Endothelial cell of umbilical vein (primary cell): Measurements from ENCODE around the gene EIF4A3. TPM values are rescaled to one million over a fixed set of nuclear protein-coding genes. Genes with fewer than 3 reads are reported as not detected.

Experiments used
- BruUV-seq: library from RNA; stranded (reverse); fragments of 400-500 nt; replicated peaks from 2 replicates; lab custom pipeline; 2021; lab: Mats Ljungman, UMichigan
- CTCF ChIA-PET: fragments of 300-600, 350-600 bp; sonication (Branson Sonifier 250); formaldehyde crosslinking; loops from one replicate; lab custom pipeline; 2021; ENCODE audit warnings: antibody characterized with exemption, inconsistent platforms; lab: Charles Lee
- POLR2A ChIA-PET: fragments of 300-600, 350-600 bp; sonication (Branson Sonifier 250); formaldehyde crosslinking; loops from one replicate; lab custom pipeline; 2021; ENCODE audit warnings: antibody characterized with exemption, inconsistent platforms; lab: Charles Lee
- DNase-seq: peaks from one replicate; pipeline ENCODE4 v3.0.0-alpha.2; 2011; ENCODE audit warnings: low read depth, low spot score
- FAIRE-seq: peaks from 2 replicates; lab custom pipeline; 2011; peaks lifted over from hg19 to GRCh38; lab: Jason Lieb, UNC
- H2AFZ ChIP-seq: 2 replicates; pipeline ENCODE4 v1.6.0; 2012; ENCODE audit warnings: low read depth, low read length, control low read depth, inconsistent platforms
- H3K27ac ChIP-seq: 2 replicates; pipeline ENCODE4 v1.5.1; 2011; ENCODE audit warnings: low read depth, mild to moderate bottlenecking, control low read depth, low read length, moderate library complexity; ENCODE audit not compliant: insufficient read depth
- H3K27me3 ChIP-seq, 2 experiments: 2 replicates each; pipeline versions ENCODE4 v1.6.0 to v1.6.1; 2011; ENCODE audit warnings: low read length in 2 of 2, mixed read lengths in 1 of 2; ENCODE audit not compliant: control insufficient read depth in 2 of 2, insufficient read depth in 2 of 2
- H3K36me3 ChIP-seq, 2 experiments: 2 replicates in 1 of 2; 3 replicates in 1 of 2; pipeline ENCODE4 v1.5.1; 2011; ENCODE audit warnings: low read length in 2 of 2, mild to moderate bottlenecking in 1 of 2, moderate library complexity in 1 of 2; ENCODE audit not compliant: control insufficient read depth in 2 of 2, insufficient read depth in 2 of 2; ENCODE audit errors: extremely low read depth in 1 of 2
- H3K4me1 ChIP-seq: 3 replicates; pipeline ENCODE4 v1.5.1; 2011; ENCODE audit warnings: mild to moderate bottlenecking, low read length; ENCODE audit not compliant: control insufficient read depth, insufficient read depth; ENCODE audit errors: extremely low read depth
- H3K4me2 ChIP-seq: 2 replicates; pipeline ENCODE4 v1.6.1; 2011; ENCODE audit warnings: low read length, control low read depth, mixed read lengths; ENCODE audit not compliant: insufficient read depth
- H3K4me3 ChIP-seq, 3 experiments: fragments of 200-600 bp in 1 of 3; sonication (generic), shearing (Covaris generic) in 1 of 3; replicated peaks in 1 of 3; 2 replicates each; pipeline ENCODE4 v1.5.1; 2011 to 2016; ENCODE audit warnings: control low read depth in 3 of 3, low read length in 3 of 3, mild to moderate bottlenecking in 2 of 3, inconsistent platforms in 1 of 3, low read depth in 1 of 3, moderate library complexity in 1 of 3; ENCODE audit not compliant: insufficient read depth in 1 of 3
- H3K79me2 ChIP-seq: 2 replicates; pipeline ENCODE4 v1.6.0; 2012; ENCODE audit warnings: low read length, inconsistent platforms; ENCODE audit not compliant: control insufficient read depth, insufficient read depth
- H3K9ac ChIP-seq: replicated peaks from 2 replicates; pipeline ENCODE3; 2011; ENCODE audit warnings: low read length, control low read depth; ENCODE audit not compliant: insufficient read depth; ENCODE audit errors: extremely low read depth
- H3K9me1 ChIP-seq: replicated peaks from 3 replicates; pipeline ENCODE4 v1.6.0; 2011; ENCODE audit warnings: mild to moderate bottlenecking, low read length; ENCODE audit not compliant: control insufficient read depth, insufficient read depth; ENCODE audit errors: extremely low read depth
- H3K9me3 ChIP-seq: replicated peaks from 2 replicates; pipeline ENCODE4 v1.5.1; 2012; ENCODE audit warnings: low read length, inconsistent platforms; ENCODE audit not compliant: control insufficient read depth, insufficient read depth
- H4K20me1 ChIP-seq: replicated peaks from 2 replicates; pipeline ENCODE3; 2011; ENCODE audit warnings: mild to moderate bottlenecking, low read length; ENCODE audit not compliant: control insufficient read depth, insufficient read depth; ENCODE audit errors: extremely low read depth
- CTCF ChIP-seq, 2 donors: IDR thresholded peaks; 1 replicate in 1 of 2; 2 replicates in 1 of 2; pipeline ENCODE4 v1.5.1; 2011; ENCODE audit warnings: low read length in 2 of 2, mild to moderate bottlenecking in 2 of 2, moderate library complexity in 2 of 2, control low read depth in 1 of 2, inconsistent platforms in 1 of 2, low read depth in 1 of 2; ENCODE audit not compliant: insufficient read depth in 1 of 2; ENCODE audit errors: extremely low read depth in 1 of 2
- EZH2 ChIP-seq: IDR thresholded peaks from 2 replicates; pipeline ENCODE4 v1.6.1; 2012; ENCODE audit warnings: borderline replicate concordance, low read depth, mild to moderate bottlenecking, moderate library complexity, low read length, inconsistent platforms; ENCODE audit not compliant: severe bottlenecking
- FOS ChIP-seq: IDR thresholded peaks from 2 replicates; pipeline ENCODE4 v1.6.1; 2011; ENCODE audit warnings: mild to moderate bottlenecking, low read length, moderate library complexity, borderline replicate concordance; ENCODE audit not compliant: insufficient read depth
- GATA2 ChIP-seq: IDR thresholded peaks from 2 replicates; pipeline ENCODE4 v1.7.0; 2011; ENCODE audit warnings: low read depth, mild to moderate bottlenecking, moderate library complexity, mixed read lengths, low read length; ENCODE audit not compliant: insufficient read length, insufficient read depth
- JUN ChIP-seq: IDR thresholded peaks from 2 replicates; pipeline ENCODE4 v1.6.1; 2011; ENCODE audit warnings: borderline replicate concordance, low read depth; ENCODE audit not compliant: insufficient read length, insufficient read depth
- MAX ChIP-seq: IDR thresholded peaks from 2 replicates; pipeline ENCODE4 v1.6.1; 2011; ENCODE audit not compliant: insufficient read depth, insufficient read length
- MYC ChIP-seq: IDR thresholded peaks from one replicate; pipeline ENCODE4 v1.6.1; 2011; ENCODE audit warnings: mild to moderate bottlenecking, low read depth, low read length
- POLR2A ChIP-seq: IDR thresholded peaks from 2 replicates; pipeline ENCODE4 v1.6.1; 2012; ENCODE audit warnings: low read depth, mild to moderate bottlenecking, control low read depth, low read length
- POLR2AphosphoS5 ChIP-seq: IDR thresholded peaks from 2 replicates; pipeline ENCODE4 v1.6.1; 2012; ENCODE audit warnings: low read depth, mild to moderate bottlenecking, control low read depth, low read length, moderate library complexity; ENCODE audit not compliant: insufficient read depth
- dilution Hi-C: fragments of 300-500 bp; cut with MboI; formaldehyde crosslinking; loops from one replicate; pipeline ENCODE4 v1.15.0; 2019; ENCODE audit warnings: low sequenced_read_pairs; ENCODE audit not compliant: extremely low pct_ligation_motif_present
- intact Hi-C: fragments of 100-400 bp; cut with micrococcal nuclease; formaldehyde crosslinking; loops from one replicate; pipeline ENCODE4 v1.10.0; 2022
- polyA plus RNA-seq, 4 experiments: library from polyadenylated mRNA; depleted of rRNA in 3 of 4; stranded (reverse) in 3 of 4; unstranded in 1 of 4; fragments of >200 nt; gene quantifications; 2 replicates each; pipeline versions ENCODE4 v1.2.1 to v1.2.3, GENCODE V29; 2011 to 2012; ENCODE audit warnings: missing spikeins in 1 of 4
- total RNA-seq: library from RNA; stranded (reverse); gene quantifications from 2 replicates; pipeline ENCODE4 v1.2.3, GENCODE V29; 2021

EIF4A3 gene
- total and polyA plus RNA-seq, 2 donors (not counting 3 experiments of a cell fraction or from before 2014, with no cell fraction given), result 90.4 to 94.5 TPM

- FAIRE-seq, result no peak
- POLR2A ChIA-PET, result no interaction called here
Observed at GRCh38 chr17:80173126-80173525, 26.2 kb upstream of the EIF4A3 start.

GRCh38 chr17:80171681-80172080 is 24.8 kb upstream of the EIF4A3 start:
- dilution Hi-C loops, result no loop called here
- BruUV-seq, result no TSS peak

More at GRCh38 chr17:80173126-80173525, 26.2 kb upstream of the EIF4A3 start:
- no peaks in the 10 kb centered on the region for H3K9me1 ChIP-seq
- CTCF ChIA-PET, result interaction anchor here (0.7 to 1.5 kb wide), 2 partner anchors 21 to 23 kb away, joined by 3 to 5 read pairs; no protein-coding TSS in a partner anchor
- no peaks in the 10 kb centered on the region for H3K36me3 ChIP-seq
- no peak for TF ChIP-seq CTCF (IDR thresholded peaks at IDR 0.05; ENCODE audit: extremely low read depth in 1 of 2, insufficient read depth in 1 of 2, low read depth in 1 of 2, low read length in 2 of 2)
- TF ChIP-seq POLR2A, result no peak
- no peak for TF ChIP-seq GATA2
- H3K79me2 ChIP-seq, result no peaks in the 10 kb centered on the region
- H2AFZ ChIP-seq, result no peak overlapping the region
- H3K4me3 ChIP-seq, result no peak overlapping the region
- peaks cover 4 to 9% of the 10 kb centered on the region in 2 experiments for H3K27me3 ChIP-seq
- H3K27ac ChIP-seq, result no peak overlapping the region
- no peak overlapping the region for H3K4me2 ChIP-seq
- DNase-seq, result no peak
- peaks cover 4% of the 10 kb centered on the region for H3K4me1 ChIP-seq
- no peaks in the 10 kb centered on the region for H4K20me1 ChIP-seq
- intact Hi-C loops, result no loop called here
- no peak overlapping the region for H3K9ac ChIP-seq
- BruUV-seq, result no TSS peak
- dilution Hi-C loops, result no loop called here
- H3K9me3 ChIP-seq, result no peaks in the 10 kb centered on the region

More at GRCh38 chr17:80171681-80172080, 24.8 kb upstream of the EIF4A3 start:
- DNase-seq (no peak), FAIRE-seq (no peak)
- no peak overlapping the region for H3K4me2 ChIP-seq
- no peaks in the 10 kb centered on the region for H3K4me1 ChIP-seq
- H3K9me3 ChIP-seq, result no peaks in the 10 kb centered on the region
- no peak overlapping the region for H3K4me3 ChIP-seq
- H3K27ac ChIP-seq, result no peak overlapping the region
- H3K27me3 ChIP-seq, result peaks cover 4 to 9% of the 10 kb centered on the region in 2 experiments
- ChIA-PET POLR2A (no interaction called here), CTCF (interaction anchor here (0.9 kb wide), 1 partner anchor 24 kb away, joined by 5 read pairs; no protein-coding TSS in a partner anchor)
- no peaks in the 10 kb centered on the region for H4K20me1 ChIP-seq
- H3K36me3 ChIP-seq, result no peaks in the 10 kb centered on the region
- no peak overlapping the region for H2AFZ ChIP-seq
- H3K79me2 ChIP-seq, result no peaks in the 10 kb centered on the region
- intact Hi-C loops, result no loop called here
- H3K9me1 ChIP-seq, result no peaks in the 10 kb centered on the region
- H3K9ac ChIP-seq, result no peak overlapping the region
- TF ChIP-seq MYC (no peak), GATA2 (no peak), CTCF (IDR thresholded peaks at IDR 0.05; ENCODE audit: extremely low read depth in 1 of 2, insufficient read depth in 1 of 2, low read depth in 1 of 2, low read length in 2 of 2) (no peak), MAX (no peak), JUN (no peak), FOS (no peak), POLR2AphosphoS5 (no peak), EZH2 (no peak), POLR2A (no peak)
